GM23338 (cell line): ENCODE measurements around the gene TNFAIP8L3. TPM values are rescaled to one million over a fixed set of nuclear protein-coding genes. Genes with fewer than 3 reads are reported as not detected.

ENCODE experiments used
- ATAC-seq: fragments of 200-7000 bp; cut with Tn5 transposase; 3 replicates; pipeline ENCODE4 v1.9.1; 2020
- DNase-seq: peaks from one replicate; pipeline ENCODE4 v3.0.0-alpha.2; 2015; ENCODE audit warnings: low spot score
- H2AFZ ChIP-seq: fragments of 200-600 bp; sonication (generic); 2 replicates; pipeline ENCODE4 v1.8.0; 2016; ENCODE audit warnings: antibody characterized with exemption, mild to moderate bottlenecking, moderate library complexity
- H3F3A ChIP-seq: fragments of 200-600 bp; sonication (generic); replicated peaks from 2 replicates; pipeline ENCODE4 v1.8.0; 2017; ENCODE audit warnings: antibody characterized with exemption, mixed run types, low read depth
- H3K27ac ChIP-seq: fragments of 200-600 bp; sonication (generic); 2 replicates; pipeline ENCODE4 v1.6.1; 2016; ENCODE audit warnings: low read depth
- H3K27me3 ChIP-seq: fragments of 200-600 bp; sonication (generic); 2 replicates; pipeline ENCODE4 v1.8.0; 2016; ENCODE audit warnings: mild to moderate bottlenecking, mixed run types, moderate library complexity; ENCODE audit not compliant: insufficient read depth
- H3K36me3 ChIP-seq: fragments of 200-600 bp; sonication (generic); 2 replicates; pipeline ENCODE4 v1.8.0; 2016; ENCODE audit warnings: mild to moderate bottlenecking; ENCODE audit not compliant: insufficient read depth
- H3K4me1 ChIP-seq: fragments of 200-600 bp; sonication (generic); 2 replicates; pipeline ENCODE4 v1.8.0; 2016; ENCODE audit warnings: mild to moderate bottlenecking, moderate library complexity; ENCODE audit not compliant: insufficient read depth
- H3K4me2 ChIP-seq: fragments of 200-600 bp; sonication (generic); 2 replicates; pipeline ENCODE4 v1.7.1; 2017; ENCODE audit warnings: mixed run types
- H3K4me3 ChIP-seq: fragments of 200-600 bp; sonication (generic); 2 replicates; pipeline ENCODE4 v1.6.1; 2016; ENCODE audit warnings: mixed run types
- H3K79me2 ChIP-seq: fragments of 200-600 bp; sonication (generic); replicated peaks from 2 replicates; pipeline ENCODE4 v1.8.0; 2017; ENCODE audit warnings: mild to moderate bottlenecking; ENCODE audit not compliant: insufficient read depth
- H3K9me2 ChIP-seq: fragments of 200-600 bp; sonication (generic); 2 replicates; pipeline ENCODE4 v1.8.0; 2017; ENCODE audit not compliant: insufficient read depth
- H4K20me1 ChIP-seq: fragments of 200-600 bp; sonication (generic); replicated peaks from 2 replicates; pipeline ENCODE4 v1.8.0; 2017; ENCODE audit warnings: mild to moderate bottlenecking; ENCODE audit not compliant: insufficient read depth
- H3K27ac Mint-ChIP-seq: 2 replicates; pipeline ENCODE4 v1.8.0; 2020; ENCODE audit warnings: inconsistent platforms, mild to moderate bottlenecking, moderate library complexity, mixed read lengths
- H3K27me3 Mint-ChIP-seq: 3 replicates; pipeline ENCODE4 v1.8.0; 2022; ENCODE audit warnings: low read depth, mild to moderate bottlenecking, moderate library complexity, mixed read lengths, inconsistent platforms; ENCODE audit not compliant: insufficient read depth, poor library complexity
- H3K36me3 Mint-ChIP-seq: 3 replicates; pipeline ENCODE4 v1.8.0; 2021; ENCODE audit warnings: low read depth, mild to moderate bottlenecking, inconsistent platforms, moderate library complexity, mixed read lengths
- H3K4me1 Mint-ChIP-seq: 3 replicates; pipeline ENCODE4 v1.8.0; 2020; ENCODE audit warnings: mild to moderate bottlenecking, inconsistent platforms, mixed read lengths
- H3K4me3 Mint-ChIP-seq: 3 replicates; pipeline ENCODE4 v1.8.0; 2021; ENCODE audit warnings: moderate library complexity, mild to moderate bottlenecking, inconsistent platforms, mixed read lengths
- H3K9me3 Mint-ChIP-seq: 3 replicates; pipeline ENCODE4 v1.8.0; 2020; ENCODE audit warnings: moderate library complexity, mild to moderate bottlenecking, inconsistent platforms, mixed read lengths
- CREB1 ChIP-seq: fragments of 250-450 bp; sonication (Bioruptor Pico); IDR thresholded peaks from 2 replicates; pipeline ENCODE4 v1.5.0; 2020; ENCODE audit warnings: low read depth, mild to moderate bottlenecking, moderate library complexity
- CTCF ChIP-seq, 2 experiments: fragments of 200-600 bp in 1 of 2; sonication (generic) in 1 of 2; conservative IDR thresholded peaks; 2 replicates each; pipeline versions ENCODE4 v1.5.1 to v1.6.1; 2016 to 2017; ENCODE audit warnings: antibody characterized with exemption in 2 of 2, low read depth in 2 of 2, mild to moderate bottlenecking in 2 of 2, moderate library complexity in 1 of 2
- ETS1 ChIP-seq: IDR thresholded peaks from 2 replicates; pipeline ENCODE4 v1.6.1; 2016; ENCODE audit warnings: antibody characterized with exemption
- EZH2 ChIP-seq: fragments of 200-600 bp; sonication (generic); IDR thresholded peaks from one replicate; pipeline ENCODE4 v1.8.0; 2017; ENCODE audit warnings: antibody characterized with exemption, mild to moderate bottlenecking, low read depth; ENCODE audit not compliant: unreplicated experiment
- EZH2phosphoT487 ChIP-seq: fragments of 200-600 bp; sonication (generic); IDR thresholded peaks from one replicate; pipeline ENCODE4 v1.8.1; 2018; ENCODE audit warnings: antibody characterized with exemption; ENCODE audit not compliant: unreplicated experiment
- JUNB ChIP-seq: IDR thresholded peaks from one replicate; pipeline ENCODE4 v1.6.1; 2016; ENCODE audit warnings: antibody characterized with exemption; ENCODE audit not compliant: unreplicated experiment
- NANOG ChIP-seq: IDR thresholded peaks from 2 replicates; pipeline ENCODE4 v1.6.1; 2016; ENCODE audit warnings: antibody characterized with exemption, borderline replicate concordance
- POLR2AphosphoS5 ChIP-seq: IDR thresholded peaks from 2 replicates; pipeline ENCODE4 v1.6.1; 2016; ENCODE audit warnings: antibody characterized with exemption, low read depth
- REST ChIP-seq: IDR thresholded peaks from one replicate; pipeline ENCODE4 v1.6.1; 2018; ENCODE audit warnings: antibody characterized with exemption; ENCODE audit not compliant: unreplicated experiment
- STAT1 ChIP-seq: IDR thresholded peaks from one replicate; pipeline ENCODE4 v1.6.1; 2016; ENCODE audit warnings: antibody characterized with exemption; ENCODE audit not compliant: unreplicated experiment
- ZNF114 ChIP-seq: fragments of 250-450 bp; sonication (Bioruptor Pico); IDR thresholded peaks from 2 replicates; pipeline ENCODE4 v1.5.0; 2020; ENCODE audit warnings: mild to moderate bottlenecking, moderate library complexity
- ZNF331 ChIP-seq: fragments of 250-450 bp; sonication (Bioruptor Pico); IDR thresholded peaks from 2 replicates; pipeline ENCODE4 v1.5.0; 2020; ENCODE audit warnings: low read depth, mild to moderate bottlenecking, moderate library complexity
- ZNF462 ChIP-seq: fragments of 250-450 bp; sonication (Bioruptor Pico); IDR thresholded peaks from 2 replicates; pipeline ENCODE4 v1.5.0; 2020; ENCODE audit warnings: mild to moderate bottlenecking, moderate library complexity
- polyA plus RNA-seq: library from polyadenylated mRNA; unstranded; fragments of >200 nt; fragmentation: Nextera tagmentation; extraction: Ambion mirVana; gene quantifications from 2 replicates; pipeline ENCODE4 v1.2.1, GENCODE V29; 2016
- total RNA-seq: library from RNA; depleted of rRNA; stranded (reverse); fragments of >200 nt; shearing (Covaris generic); gene quantifications from 2 replicates; pipeline ENCODE4 v1.2.3, GENCODE V29; 2014

Gene TNFAIP8L3
- total and polyA plus RNA-seq, 2 experiments from 2014 or later, result 0.23 to 0.31 TPM

GRCh38 chr15:51111061-51111460, 16.4 kb upstream of the TNFAIP8L3 start:
- no peak overlapping the region for H2AFZ ChIP-seq
- H3K4me3 ChIP-seq, result no peak overlapping the region
- H3K27ac ChIP-seq, result no peak overlapping the region
- no peak overlapping the region for H3K4me2 ChIP-seq
- H4K20me1 ChIP-seq, result no peaks in the 10 kb centered on the region; the same call in 1 of the 2 replicates
- ATAC-seq, result no peak
- H3K79me2 ChIP-seq, result no peaks in the 10 kb centered on the region
- Mint-ChIP-seq H3K4me3 (no peak overlapping the region), H3K27ac (no peak overlapping the region), H3K36me3 (no peaks in the 10 kb centered on the region), H3K27me3 (peaks cover 3% of the 10 kb centered on the region), H3K9me3 (no peaks in the 10 kb centered on the region), H3K4me1 (peaks cover 7% of the 10 kb centered on the region)
- no peak for DNase-seq
- no peaks in the 10 kb centered on the region for H3K27me3 ChIP-seq
- H3K4me1 ChIP-seq, result no peaks in the 10 kb centered on the region
- TF ChIP-seq JUNB (no peak), NANOG (no peak), STAT1 (no peak), POLR2AphosphoS5 (no peak), EZH2phosphoT487 (no peak), ZNF462 (CRISPR knock-in tag) (no peak), ZNF331 (CRISPR knock-in tag) (no peak), EZH2 (no peak), ZNF114 (CRISPR knock-in tag) (no peak), REST (no peak), CREB1 (CRISPR knock-in tag) (no peak), ETS1 (no peak), CTCF (conservative IDR thresholded peaks at IDR 0.05; ENCODE audit: low read depth in 2 of 2) (no peak)
- no peaks in the 10 kb centered on the region for H3F3A ChIP-seq
- no peaks in the 10 kb centered on the region for H3K9me2 ChIP-seq
- no peaks in the 10 kb centered on the region for H3K36me3 ChIP-seq
